Stimulated activated CD4-positive, alpha-beta T cell treated with anti-CD3 and anti-CD28 coated beads, Interleukin-1b, Interleukin-23, amount 100 ng/mL, for 48 hours (primary cell): ENCODE results near the gene CERKL.

Source experiments
- DNase-seq: peaks from one replicate; pipeline ENCODE4 v3.0.0-alpha.2; 2020

CERKL gene

DNA sequence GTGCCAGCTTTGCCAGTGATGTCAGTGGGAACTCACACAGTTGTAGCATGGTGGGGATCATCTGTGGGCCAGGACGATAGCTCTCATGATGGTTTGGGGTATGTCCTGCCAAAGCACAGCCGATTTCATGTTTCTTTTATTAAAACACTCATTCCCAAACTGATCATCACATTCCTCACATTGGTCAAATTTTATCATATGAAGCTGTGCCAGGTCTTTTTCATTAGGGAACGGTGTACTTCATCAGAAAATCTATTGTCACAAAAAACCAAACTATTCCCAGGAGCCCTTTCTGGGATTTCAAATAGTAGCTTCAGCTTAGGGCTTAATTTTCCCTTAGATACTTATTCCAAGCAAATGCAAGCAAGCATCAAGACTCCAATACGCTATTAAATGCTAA is 157.7 kb downstream of the CERKL start:
- no peak for DNase-seq
